GM10847 (cell line): Measurements from ENCODE around the gene LRFN4.
A peak's percentile ranks its signal among the peaks of the same experiment; 100 is the strongest.

Experiments used
- POLR2A ChIP-seq: IDR thresholded peaks from 2 replicates; pipeline ENCODE4 v1.6.1; 2011; ENCODE audit not compliant: insufficient read length; ENCODE audit errors: extremely low read depth

The LRFN4 gene

GRCh38 chr11:66852466-66853241 lies 4.2 kb upstream of the LRFN4 start:
- no peak for TF ChIP-seq POLR2A

GRCh38 chr11:66853242-66854229 lies 3.3 kb upstream of the LRFN4 start:
- no peak for TF ChIP-seq POLR2A

DNA sequence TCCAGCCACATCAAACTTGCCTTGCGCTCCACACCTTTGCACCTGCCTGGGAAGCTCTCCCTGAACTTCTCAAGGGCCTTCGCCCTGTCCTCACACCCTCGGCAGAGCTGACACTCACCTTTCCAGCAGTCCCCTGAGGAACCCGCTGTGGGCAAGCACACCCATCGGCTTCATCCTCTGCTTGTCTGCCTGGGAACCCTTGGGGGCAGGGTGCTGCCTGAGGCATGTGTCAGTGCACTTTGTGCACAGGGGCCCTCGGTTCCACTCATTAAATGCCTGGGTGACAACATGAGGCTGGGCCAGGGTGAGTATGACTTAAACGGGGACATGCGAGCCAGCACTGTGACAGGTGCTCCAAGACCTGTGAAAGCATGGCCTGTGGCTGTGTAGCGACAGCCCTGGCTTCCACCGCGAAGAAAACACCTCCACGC lies 2.6 kb upstream of the LRFN4 start:
- TF ChIP-seq POLR2A: no peak

DNA sequence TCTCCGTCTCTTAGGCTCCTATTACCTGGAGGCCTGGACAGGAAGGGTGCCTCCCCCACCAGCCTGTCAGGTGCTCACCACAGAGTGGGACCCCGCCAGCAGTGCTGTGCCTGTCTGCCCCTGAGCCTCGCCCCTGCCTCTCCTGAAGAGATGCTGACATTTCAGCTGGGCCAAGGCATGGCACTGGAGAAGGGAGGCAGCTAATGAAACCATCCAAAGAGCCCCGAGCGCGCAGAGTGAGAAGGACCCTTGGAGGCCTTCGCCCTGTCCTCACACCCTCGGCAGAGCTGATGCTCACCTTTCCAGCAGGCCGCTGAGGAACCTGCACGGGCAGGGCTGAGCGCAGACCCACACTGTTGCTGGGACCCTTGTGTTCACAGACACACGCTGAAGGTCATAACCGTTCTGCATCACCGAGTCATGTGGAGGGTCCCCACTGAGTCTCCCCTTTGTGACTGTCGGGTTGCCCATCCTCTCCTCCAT lies 2.1 kb upstream of the LRFN4 start:
- no peak for TF ChIP-seq POLR2A

DNA sequence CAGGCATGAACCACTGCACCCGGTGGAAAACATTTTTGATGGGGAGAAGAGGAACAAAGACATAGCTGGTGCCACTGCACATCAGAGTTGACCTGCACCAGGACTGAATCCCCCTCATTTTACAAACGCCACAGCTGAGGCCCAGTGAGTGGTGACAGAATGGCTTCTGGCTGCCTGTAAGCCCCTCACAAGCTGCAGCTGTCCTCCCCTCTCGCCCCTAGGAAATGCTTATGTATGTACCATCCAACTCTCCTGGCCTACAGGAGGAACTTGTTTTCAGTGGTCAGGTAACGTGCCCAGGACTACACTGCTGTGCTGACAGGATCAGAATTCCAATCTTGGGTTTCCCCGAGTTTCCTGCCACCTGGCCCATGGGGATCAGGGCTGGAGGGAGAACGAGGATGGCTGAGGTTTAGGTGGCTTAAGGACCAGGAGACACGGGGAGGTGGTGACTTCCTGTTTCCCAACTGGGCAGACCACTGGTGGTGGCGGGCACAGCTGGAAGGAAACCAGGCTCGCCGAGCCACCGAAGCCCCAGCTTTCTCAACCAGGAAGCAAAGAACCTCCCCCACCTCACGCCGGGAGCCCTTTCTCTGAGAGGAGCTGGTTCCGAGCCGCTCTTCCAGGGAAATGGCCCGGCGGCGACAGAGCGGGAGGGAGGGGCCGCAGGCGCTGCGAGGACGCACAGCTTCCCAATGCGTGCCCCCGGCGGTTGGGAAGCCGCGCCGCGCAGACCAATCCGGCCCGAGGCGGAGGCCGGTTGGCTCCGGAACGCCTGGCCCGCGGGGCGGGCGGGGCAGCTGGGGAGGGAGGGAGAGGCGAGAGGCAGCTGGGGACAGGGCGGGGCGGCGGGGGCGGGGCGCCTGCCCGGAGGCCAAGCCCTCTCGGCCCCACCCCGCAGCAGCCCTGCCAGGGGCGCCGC lies 1.0 kb upstream of the LRFN4 start:
- peak; percentile 63 for TF ChIP-seq POLR2A

- TF ChIP-seq POLR2A: peak; percentile 3
Measured at GRCh38 chr11:66857234-66857926, 516 bp downstream of the LRFN4 start.

- TF ChIP-seq POLR2A: no peak
Measured at GRCh38 chr11:66857927-66858185, 992 bp downstream of the LRFN4 start.

- no peak for TF ChIP-seq POLR2A
Measured at GRCh38 chr11:66858186-66858938, 1.5 kb downstream of the LRFN4 start.

GRCh38 chr11:66858939-66859685 lies 2.2 kb downstream of the LRFN4 start:
- TF ChIP-seq POLR2A: no peak

GRCh38 chr11:66859686-66860448 lies 3.0 kb downstream of the LRFN4 start:
- TF ChIP-seq POLR2A: no peak

- no peak for TF ChIP-seq POLR2A
Measured at GRCh38 chr11:66860449-66860831, 3.6 kb downstream of the LRFN4 start.

GRCh38 chr11:66861038-66861773 lies 4.3 kb downstream of the LRFN4 start:
- TF ChIP-seq POLR2A: no peak
